Measurements from ENCODE around the gene PLK3. TPM values are rescaled to one million over a fixed set of nuclear protein-coding genes. Genes with fewer than 3 reads are reported as not detected.

Gene PLK3
- total RNA-seq, 1 experiment from 2014 or later: 11.8 TPM

- peak overlapping the region; percentile 82 for H3K4me3 ChIP-seq (ENCODE audit: low read length)
- no peaks in the 10 kb centered on the region for H3K9me2 ChIP-seq (replicated peaks; ENCODE audit: insufficient read depth, low read length)
- H3K9me3 ChIP-seq (ENCODE audit: low read length): no peaks in the 10 kb centered on the region
- H3K79me2 ChIP-seq (ENCODE audit: low read length): no peaks in the 10 kb centered on the region
- H3K4me1 ChIP-seq (ENCODE audit: low read length): peaks cover 41% of the 10 kb centered on the region
- peak overlapping the region; percentile 94 for H3K9ac ChIP-seq (ENCODE audit: low read length)
- H3K27ac ChIP-seq (ENCODE audit: low read length): peak overlapping the region; percentile 63
- peak overlapping the region; percentile 86 for H3K4me2 ChIP-seq (ENCODE audit: low read depth, low read length, poor library complexity, severe bottlenecking)
- no peaks in the 10 kb centered on the region for H3K36me3 ChIP-seq (ENCODE audit: insufficient read depth, low read length)
- no peak for DNase-seq
- H3K27me3 ChIP-seq (ENCODE audit: low read length): no peaks in the 10 kb centered on the region
- H2AFZ ChIP-seq (ENCODE audit: low read length): no peak overlapping the region
- H4K20me1 ChIP-seq (ENCODE audit: insufficient read depth, low read depth, low read length): no peaks in the 10 kb centered on the region
Measured at GRCh38 chr1:44785029-44785380, 15.2 kb upstream of the PLK3 start.

- Histone ChIP-seq H3K9me2 (replicated peaks; ENCODE audit: insufficient read depth, low read length) (no peaks in the 10 kb centered on the region), H3K4me2 (ENCODE audit: low read depth, low read length, poor library complexity, severe bottlenecking) (peak overlapping the region; percentile 86), H3K27ac (ENCODE audit: low read length) (peak overlapping the region; percentile 63; the same call in 1 of the 2 replicates), H2AFZ (ENCODE audit: low read length) (peak overlapping the region; percentile 88; the same call in 1 of the 2 replicates), H3K79me2 (ENCODE audit: low read length) (no peaks in the 10 kb centered on the region), H3K36me3 (ENCODE audit: insufficient read depth, low read length) (no peaks in the 10 kb centered on the region), H3K4me3 (ENCODE audit: low read length) (peak overlapping the region; percentile 82), H3K9ac (ENCODE audit: low read length) (peak overlapping the region; percentile 94), H4K20me1 (ENCODE audit: insufficient read depth, low read depth, low read length) (no peaks in the 10 kb centered on the region), H3K4me1 (ENCODE audit: low read length) (peaks cover 41% of the 10 kb centered on the region), H3K9me3 (ENCODE audit: low read length) (no peaks in the 10 kb centered on the region), H3K27me3 (ENCODE audit: low read length) (no peaks in the 10 kb centered on the region)
- DNase-seq: no peak
Measured at GRCh38 chr1:44785501-44786137, 14.6 kb upstream of the PLK3 start.

GRCh38 chr1:44786138-44786840, 13.9 kb upstream of the PLK3 start:
- H3K9ac ChIP-seq (ENCODE audit: low read length): peak overlapping the region; percentile 94
- H3K4me3 ChIP-seq (ENCODE audit: low read length): peak overlapping the region; percentile 82
- H2AFZ ChIP-seq (ENCODE audit: low read length): peak overlapping the region; percentile 88
- peaks cover 41% of the 10 kb centered on the region for H3K4me1 ChIP-seq (ENCODE audit: low read length)
- H3K36me3 ChIP-seq (ENCODE audit: insufficient read depth, low read length): no peaks in the 10 kb centered on the region
- no peak overlapping the region for H3K27ac ChIP-seq (ENCODE audit: low read length)
- peak overlapping the region; percentile 86 for H3K4me2 ChIP-seq (ENCODE audit: low read depth, low read length, poor library complexity, severe bottlenecking)
- H4K20me1 ChIP-seq (ENCODE audit: insufficient read depth, low read depth, low read length): no peaks in the 10 kb centered on the region
- no peaks in the 10 kb centered on the region for H3K9me2 ChIP-seq (replicated peaks; ENCODE audit: insufficient read depth, low read length)
- peak; percentile 92 for DNase-seq
- H3K9me3 ChIP-seq (ENCODE audit: low read length): no peaks in the 10 kb centered on the region
- no peaks in the 10 kb centered on the region for H3K27me3 ChIP-seq (ENCODE audit: low read length)
- no peaks in the 10 kb centered on the region for H3K79me2 ChIP-seq (ENCODE audit: low read length)

GRCh38 chr1:44786841-44787426, 13.2 kb upstream of the PLK3 start:
- H3K79me2 ChIP-seq (ENCODE audit: low read length): no peaks in the 10 kb centered on the region
- peak overlapping the region; percentile 94 for H3K9ac ChIP-seq (ENCODE audit: low read length)
- H3K4me3 ChIP-seq (ENCODE audit: low read length): peak overlapping the region; percentile 82; the same call in 1 of the 2 replicates

GRCh38 chr1:44787506-44787905, 12.7 kb upstream of the PLK3 start:
- Histone ChIP-seq H3K9me2 (replicated peaks; ENCODE audit: insufficient read depth, low read length) (no peaks in the 10 kb centered on the region), H3K27me3 (ENCODE audit: low read length) (no peaks in the 10 kb centered on the region), H3K79me2 (ENCODE audit: low read length) (no peaks in the 10 kb centered on the region), H3K9me3 (ENCODE audit: low read length) (no peaks in the 10 kb centered on the region), H2AFZ (ENCODE audit: low read length) (no peak overlapping the region), H3K4me2 (ENCODE audit: low read depth, low read length, poor library complexity, severe bottlenecking) (no peak overlapping the region), H3K36me3 (ENCODE audit: insufficient read depth, low read length) (no peaks in the 10 kb centered on the region), H3K4me1 (ENCODE audit: low read length) (peaks cover 41% of the 10 kb centered on the region), H3K27ac (ENCODE audit: low read length) (no peak overlapping the region), H3K4me3 (ENCODE audit: low read length) (no peak overlapping the region), H3K9ac (ENCODE audit: low read length) (no peak overlapping the region), H4K20me1 (ENCODE audit: insufficient read depth, low read depth, low read length) (no peaks in the 10 kb centered on the region)
- no peak for DNase-seq

More at GRCh38 chr1:44786841-44787426, 13.2 kb upstream of the PLK3 start:
- Histone ChIP-seq H3K4me1 (ENCODE audit: low read length) (peaks cover 41% of the 10 kb centered on the region), H3K9me2 (replicated peaks; ENCODE audit: insufficient read depth, low read length) (no peaks in the 10 kb centered on the region), H3K9me3 (ENCODE audit: low read length) (no peaks in the 10 kb centered on the region), H3K36me3 (ENCODE audit: insufficient read depth, low read length) (no peaks in the 10 kb centered on the region), H3K27me3 (ENCODE audit: low read length) (no peaks in the 10 kb centered on the region), H3K27ac (ENCODE audit: low read length) (no peak overlapping the region), H3K4me2 (ENCODE audit: low read depth, low read length, poor library complexity, severe bottlenecking) (peak overlapping the region; percentile 86), H2AFZ (ENCODE audit: low read length) (peak overlapping the region; percentile 88), H4K20me1 (ENCODE audit: insufficient read depth, low read depth, low read length) (no peaks in the 10 kb centered on the region)
- no peak for DNase-seq

- Histone ChIP-seq H3K4me1 (ENCODE audit: low read length) (peaks cover 34% of the 10 kb centered on the region), H3K79me2 (ENCODE audit: low read length) (no peaks in the 10 kb centered on the region), H3K27ac (ENCODE audit: low read length) (no peak within 1 kb of the TSS), H3K36me3 (ENCODE audit: insufficient read depth, low read length) (no peaks in the 10 kb centered on the region), H3K4me3 (ENCODE audit: low read length) (no peak within 1 kb of the TSS), H3K4me2 (ENCODE audit: low read depth, low read length, poor library complexity, severe bottlenecking) (no peak within 1 kb of the TSS), H3K9me3 (ENCODE audit: low read length) (no peaks in the 10 kb centered on the region), H4K20me1 (ENCODE audit: insufficient read depth, low read depth, low read length) (no peaks in the 10 kb centered on the region), H3K27me3 (ENCODE audit: low read length) (no peaks in the 10 kb centered on the region), H3K9me2 (replicated peaks; ENCODE audit: insufficient read depth, low read length) (no peaks in the 10 kb centered on the region), H2AFZ (ENCODE audit: low read length) (no peak within 1 kb of the TSS), H3K9ac (ENCODE audit: low read length) (no peak within 1 kb of the TSS; the same call in 1 of the 2 replicates)
- DNase-seq: no peak
Measured at GRCh38 chr1:44788120-44788860, 11.9 kb upstream of the PLK3 start, which contains the start of gene BEST4. Gene BEST4, minus strand, starts transcription at chr1:44788170. Its CDS starts 465 bp downstream, at chr1:44787705.

GRCh38 chr1:44790968-44791801, 9.0 kb upstream of the PLK3 start:
- H3K27ac ChIP-seq (ENCODE audit: low read length): no peak overlapping the region
- H3K36me3 ChIP-seq (ENCODE audit: insufficient read depth, low read length): no peaks in the 10 kb centered on the region
- H3K9ac ChIP-seq (ENCODE audit: low read length): no peak overlapping the region
- DNase-seq: no peak
- H3K4me1 ChIP-seq (ENCODE audit: low read length): peaks cover 7% of the 10 kb centered on the region
- no peaks in the 10 kb centered on the region for H3K79me2 ChIP-seq (ENCODE audit: low read length)
- H3K4me3 ChIP-seq (ENCODE audit: low read length): no peak overlapping the region
- H3K27me3 ChIP-seq (ENCODE audit: low read length): no peaks in the 10 kb centered on the region
- no peaks in the 10 kb centered on the region for H3K9me3 ChIP-seq (ENCODE audit: low read length)
- H4K20me1 ChIP-seq (ENCODE audit: insufficient read depth, low read depth, low read length): no peaks in the 10 kb centered on the region
- H3K4me2 ChIP-seq (ENCODE audit: low read depth, low read length, poor library complexity, severe bottlenecking): no peak overlapping the region
- H3K9me2 ChIP-seq (replicated peaks; ENCODE audit: insufficient read depth, low read length): no peaks in the 10 kb centered on the region
- no peak overlapping the region for H2AFZ ChIP-seq (ENCODE audit: low read length)

Measured in Karpas-422 (cell line).